CD14-positive monocyte (primary cell): ENCODE measurements around the gene SET. TPM values are rescaled to one million over a fixed set of nuclear protein-coding genes. Genes with fewer than 3 reads are reported as not detected.

ENCODE experiments used
- DNase-seq, 3 donors: peaks; one replicate each; pipeline ENCODE4 v3.0.0-alpha.2; 2011 to 2022
- H2AFZ ChIP-seq: 2 replicates; pipeline ENCODE4 v1.6.0; 2012; ENCODE audit warnings: mild to moderate bottlenecking, low read depth, low read length, inconsistent platforms; ENCODE audit not compliant: insufficient read depth, poor library complexity, severe bottlenecking
- H3K27ac ChIP-seq, 2 donors: 1 replicate in 1 of 2; 2 replicates in 1 of 2; pipeline ENCODE4 v1.5.1; 2012 to 2013; ENCODE audit warnings: low read length in 2 of 2, control low read depth in 1 of 2, inconsistent platforms in 1 of 2, low read depth in 1 of 2, mild to moderate bottlenecking in 1 of 2
- H3K27me3 ChIP-seq, 2 donors: one replicate each; pipeline versions ENCODE4 v1.6.0 to v1.6.1; 2011 to 2013; ENCODE audit warnings: low read length in 2 of 2; ENCODE audit not compliant: control insufficient read depth in 2 of 2, insufficient read depth in 2 of 2
- H3K36me3 ChIP-seq, 2 donors: replicated peaks in 1 of 2; 1 replicate in 1 of 2; 2 replicates in 1 of 2; pipeline versions ENCODE4 v1.5.1 to v1.6.1; 2012 to 2013; ENCODE audit warnings: low read length in 2 of 2, control low read depth in 1 of 2, inconsistent platforms in 1 of 2, mild to moderate bottlenecking in 1 of 2; ENCODE audit not compliant: insufficient read depth in 2 of 2, control insufficient read depth in 1 of 2
- H3K4me1 ChIP-seq, 2 donors: 1 replicate in 1 of 2; 2 replicates in 1 of 2; pipeline versions ENCODE4 v1.5.1 to v1.6.1; 2012 to 2013; ENCODE audit warnings: low read length in 2 of 2, control low read depth in 1 of 2, inconsistent platforms in 1 of 2, mild to moderate bottlenecking in 1 of 2, moderate library complexity in 1 of 2; ENCODE audit not compliant: insufficient read depth in 2 of 2, control insufficient read depth in 1 of 2
- H3K4me2 ChIP-seq: replicated peaks from 2 replicates; pipeline ENCODE3; 2012; ENCODE audit warnings: low read length, moderate library complexity, mild to moderate bottlenecking; ENCODE audit not compliant: poor library complexity, severe bottlenecking; ENCODE audit errors: extremely low read depth
- H3K4me3 ChIP-seq, 3 experiments: fragments of 200-600 bp in 1 of 3; sonication (generic) in 1 of 3; replicated peaks in 1 of 3; 1 replicate in 2 of 3; 2 replicates in 1 of 3; pipeline ENCODE4 v1.5.1; 2011 to 2013; ENCODE audit warnings: low read length in 3 of 3, mild to moderate bottlenecking in 3 of 3, control low read depth in 2 of 3, low read depth in 2 of 3, inconsistent platforms in 1 of 3, moderate library complexity in 1 of 3
- H3K79me2 ChIP-seq: 2 replicates; pipeline ENCODE4 v1.6.0; 2012; ENCODE audit warnings: mild to moderate bottlenecking, control low read depth, inconsistent platforms, low read length, moderate library complexity; ENCODE audit not compliant: insufficient read depth
- H3K9ac ChIP-seq: 2 replicates; pipeline ENCODE4 v1.6.0; 2017; ENCODE audit warnings: low read length, mild to moderate bottlenecking; ENCODE audit not compliant: insufficient read depth, poor library complexity, severe bottlenecking
- H3K9me3 ChIP-seq, 2 donors: replicated peaks in 1 of 2; 1 replicate in 1 of 2; 2 replicates in 1 of 2; pipeline versions ENCODE4 v1.5.1 to v1.6.1; 2012 to 2013; ENCODE audit warnings: low read length in 2 of 2, control low read depth in 1 of 2; ENCODE audit not compliant: control insufficient read depth in 1 of 2, insufficient read depth in 1 of 2
- H4K20me1 ChIP-seq: 2 replicates; pipeline ENCODE4 v1.6.0; 2012; ENCODE audit warnings: mild to moderate bottlenecking, low read length, control low read depth, moderate library complexity; ENCODE audit not compliant: insufficient read depth
- H3K27ac Mint-ChIP-seq, 7 donors: one replicate each; pipeline ENCODE4 v1.8.0; 2020; ENCODE audit warnings: mild to moderate bottlenecking in 7 of 7, mixed read lengths in 7 of 7, moderate library complexity in 6 of 7, inconsistent platforms in 2 of 7
- H3K27me3 Mint-ChIP-seq, 3 donors: one replicate each; pipeline ENCODE4 v1.8.0; 2021 to 2022; ENCODE audit warnings: low read depth in 3 of 3, mild to moderate bottlenecking in 3 of 3, mixed read lengths in 3 of 3, moderate library complexity in 3 of 3, inconsistent platforms in 1 of 3
- H3K36me3 Mint-ChIP-seq, 2 donors: one replicate each; pipeline ENCODE4 v1.8.0; 2020; ENCODE audit warnings: mixed read lengths in 2 of 2, inconsistent platforms in 1 of 2, mild to moderate bottlenecking in 1 of 2
- H3K4me1 Mint-ChIP-seq: one replicate; pipeline ENCODE4 v1.8.0; 2020; ENCODE audit warnings: mild to moderate bottlenecking, mixed read lengths
- H3K4me3 Mint-ChIP-seq, 2 donors: one replicate each; pipeline ENCODE4 v1.8.0; 2020; ENCODE audit warnings: mild to moderate bottlenecking in 2 of 2, mixed read lengths in 2 of 2, moderate library complexity in 1 of 2
- H3K9me3 Mint-ChIP-seq, 7 donors: one replicate each; pipeline ENCODE4 v1.8.0; 2020 to 2022; ENCODE audit warnings: mixed read lengths in 7 of 7, mild to moderate bottlenecking in 6 of 7, moderate library complexity in 6 of 7, inconsistent platforms in 2 of 7
- WGBS: methylation state at CpG from one replicate; pipeline ENCODE4 v1.1.5; 2013; ENCODE audit warnings: missing lambda C conversion rate; ENCODE audit not compliant: insufficient coverage; 5-methylcytosine and 5-hydroxymethylcytosine counted together
- intact Hi-C, 2 donors: fragments of 100-400 bp; cut with micrococcal nuclease; formaldehyde crosslinking; loops; one replicate each; pipeline versions ENCODE4 v1.15.0 to v1.15.1; 2023
- polyA plus RNA-seq, 3 donors: library from polyadenylated mRNA; depleted of rRNA in 1 of 3; unstranded in 2 of 3; stranded (reverse) in 1 of 3; fragments of 300-500 nt in 2 of 3; fragments of >200 nt in 1 of 3; fragmentation: Illumina TruSeq in 2 of 3; gene quantifications; 1 replicate in 2 of 3; 2 replicates in 1 of 3; pipeline ENCODE4 v1.2.3, GENCODE V29; 2012 to 2021
- TF ChIP-seq, protein P1 (sequence below): fragments of 200-600 bp; IDR thresholded peaks from one replicate; pipeline ENCODE4 v1.8.0; 2022; ENCODE audit warnings: antibody characterized with exemption, mild to moderate bottlenecking

The SET gene
- polyA plus RNA-seq, 3 donors: 56.2 to 124 (median 114) TPM

DNA sequence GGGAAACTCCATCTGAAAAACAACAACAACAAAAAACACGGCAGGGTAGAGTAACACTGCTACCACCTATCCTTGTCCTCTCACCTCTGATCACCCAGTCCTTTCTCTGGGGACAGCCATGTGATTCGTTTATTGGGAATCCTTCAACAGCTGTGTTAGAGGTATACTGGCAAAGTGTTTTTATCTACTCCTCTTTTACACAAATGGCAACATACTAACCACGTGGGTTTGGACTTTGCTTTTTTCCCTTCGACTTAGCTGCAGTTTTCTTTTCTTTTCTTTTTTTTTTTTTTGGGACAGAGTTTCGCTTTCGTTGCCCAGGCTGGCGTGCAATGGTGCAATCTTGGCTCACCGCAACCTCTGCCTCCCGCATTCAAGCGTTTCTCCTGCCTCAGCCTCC is 11.2 kb upstream of the SET start:
- H3K27me3 ChIP-seq: no peaks in the 10 kb centered on the region
- no peak overlapping the region for H3K4me2 ChIP-seq
- H3K27ac Mint-ChIP-seq: no peak overlapping the region
- H3K9ac ChIP-seq: no peak overlapping the region
- peaks cover 17% of the 10 kb centered on the region for H3K79me2 ChIP-seq
- no peaks in the 10 kb centered on the region for H3K9me3 ChIP-seq
- H3K27me3 Mint-ChIP-seq: no peaks in the 10 kb centered on the region
- peaks cover 3 to 24% of the 10 kb centered on the region in 2 donors for H3K36me3 Mint-ChIP-seq
- no peaks in the 10 kb centered on the region for H3K4me1 Mint-ChIP-seq
- no peak for DNase-seq
- H3K27ac ChIP-seq: no peak overlapping the region
- intact Hi-C loops: no loop called here
- peaks cover 0 to 8% of the 10 kb centered on the region in 2 donors for H3K36me3 ChIP-seq
- H3K4me1 ChIP-seq: peaks cover under 1 to 2% of the 10 kb centered on the region in 2 donors
- TF ChIP-seq, protein P1, sequence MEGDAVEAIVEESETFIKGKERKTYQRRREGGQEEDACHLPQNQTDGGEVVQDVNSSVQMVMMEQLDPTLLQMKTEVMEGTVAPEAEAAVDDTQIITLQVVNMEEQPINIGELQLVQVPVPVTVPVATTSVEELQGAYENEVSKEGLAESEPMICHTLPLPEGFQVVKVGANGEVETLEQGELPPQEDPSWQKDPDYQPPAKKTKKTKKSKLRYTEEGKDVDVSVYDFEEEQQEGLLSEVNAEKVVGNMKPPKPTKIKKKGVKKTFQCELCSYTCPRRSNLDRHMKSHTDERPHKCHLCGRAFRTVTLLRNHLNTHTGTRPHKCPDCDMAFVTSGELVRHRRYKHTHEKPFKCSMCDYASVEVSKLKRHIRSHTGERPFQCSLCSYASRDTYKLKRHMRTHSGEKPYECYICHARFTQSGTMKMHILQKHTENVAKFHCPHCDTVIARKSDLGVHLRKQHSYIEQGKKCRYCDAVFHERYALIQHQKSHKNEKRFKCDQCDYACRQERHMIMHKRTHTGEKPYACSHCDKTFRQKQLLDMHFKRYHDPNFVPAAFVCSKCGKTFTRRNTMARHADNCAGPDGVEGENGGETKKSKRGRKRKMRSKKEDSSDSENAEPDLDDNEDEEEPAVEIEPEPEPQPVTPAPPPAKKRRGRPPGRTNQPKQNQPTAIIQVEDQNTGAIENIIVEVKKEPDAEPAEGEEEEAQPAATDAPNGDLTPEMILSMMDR: no peak
- peaks cover 8% of the 10 kb centered on the region for H4K20me1 ChIP-seq
- no peaks in the 10 kb centered on the region for H3K9me3 Mint-ChIP-seq
- WGBS: no CpG with 5 or more reads among the region's 10 CpGs
- no peak overlapping the region for H3K4me3 Mint-ChIP-seq
- H3K4me3 ChIP-seq: no peak overlapping the region
- H2AFZ ChIP-seq: no peak overlapping the region

DNA sequence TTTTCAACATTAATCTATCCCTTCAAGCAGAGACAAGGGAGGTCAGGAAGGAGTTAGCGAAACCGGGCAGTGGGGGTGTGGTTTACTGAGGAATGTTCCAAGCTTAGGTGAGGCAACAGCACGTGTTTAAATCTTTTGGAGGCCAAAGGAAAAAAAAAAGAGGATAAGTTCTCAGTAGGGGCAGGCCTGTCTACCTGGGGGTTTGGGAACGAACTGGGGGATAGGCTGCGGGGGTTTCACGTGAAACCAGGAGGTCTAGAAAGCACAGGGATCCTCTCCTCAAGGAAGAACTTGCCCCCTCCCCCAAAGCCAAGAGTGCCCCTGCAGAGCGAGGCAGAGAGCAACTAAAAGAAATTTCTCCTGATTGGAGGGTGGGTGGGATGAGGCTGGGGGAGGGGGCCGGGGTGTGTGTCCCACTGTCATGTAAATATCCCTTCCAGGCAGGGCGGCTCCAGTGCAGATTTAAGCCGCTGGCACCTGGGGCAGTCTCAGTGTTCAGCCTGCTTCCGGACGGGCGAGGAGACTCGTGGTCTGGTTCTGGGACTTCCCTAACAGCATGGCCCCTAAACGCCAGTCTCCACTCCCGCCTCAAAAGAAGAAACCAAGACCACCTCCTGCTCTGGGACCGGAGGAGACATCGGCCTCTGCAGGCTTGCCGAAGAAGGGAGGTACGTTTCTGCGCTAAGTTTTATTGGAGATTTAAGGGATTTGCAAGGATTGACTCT is 5.5 kb upstream of the SET start:
- H3K4me3 ChIP-seq: peak overlapping the region; percentile 84 to 100 (median 96)
- intact Hi-C loops: loop anchor here in 1 of 2 donors (2.0 kb wide), 1 partner anchor 27 kb away; the partner anchor contains the start of gene DYNC2I2
- no peaks in the 10 kb centered on the region for H3K27me3 ChIP-seq
- 0% methylated on average over 9 of the region's 21 CpGs for WGBS
- peak overlapping the region; percentile 95 to 98 (median 97) for H3K27ac Mint-ChIP-seq
- peak; percentile 43 to 63 (median 56) for DNase-seq
- peaks cover 49% of the 10 kb centered on the region for H3K4me1 Mint-ChIP-seq
- H3K79me2 ChIP-seq: peaks cover 63% of the 10 kb centered on the region
- peaks cover 0 to 6% (median 3%) of the 10 kb centered on the region in 7 donors for H3K9me3 Mint-ChIP-seq
- H4K20me1 ChIP-seq: peaks cover 8% of the 10 kb centered on the region
- peaks cover 0 to 3% of the 10 kb centered on the region in 2 donors for H3K9me3 ChIP-seq
- peak overlapping the region; percentile 83 to 97 for H3K27ac ChIP-seq
- H3K27me3 Mint-ChIP-seq: peaks cover 0 to 3% (median 2%) of the 10 kb centered on the region in 3 donors
- peaks cover 48 to 54% of the 10 kb centered on the region in 2 donors for H3K4me1 ChIP-seq
- H3K36me3 Mint-ChIP-seq: peaks cover 2 to 3% of the 10 kb centered on the region in 2 donors
- TF ChIP-seq, protein P1: no peak
- H3K4me2 ChIP-seq: peak overlapping the region; percentile 93
- H3K9ac ChIP-seq: peak overlapping the region; percentile 83
- peak overlapping the region; percentile 91 for H2AFZ ChIP-seq
- peak overlapping the region; percentile 99 to 100 for H3K4me3 Mint-ChIP-seq
- H3K36me3 ChIP-seq: no peaks in the 10 kb centered on the region
